DOHH2 (cell line): ENCODE measurements around the gene MMP20.

Experiments used
- H3F3A ChIP-seq: fragments of 200-600 bp; sonication (generic), shearing (Covaris generic); 2 replicates; pipeline ENCODE4 v1.6.0; 2016; ENCODE audit warnings: antibody characterized with exemption, mild to moderate bottlenecking; ENCODE audit not compliant: control insufficient read depth, insufficient read depth
- H3K27ac ChIP-seq: fragments of 200-600 bp; sonication (generic); 2 replicates; pipeline ENCODE4 v1.5.1; 2014; ENCODE audit warnings: low read depth, mild to moderate bottlenecking, low read length, moderate library complexity
- H3K27me3 ChIP-seq: fragments of 200-600 bp; sonication (generic); 2 replicates; pipeline ENCODE4 v1.6.1; 2014; ENCODE audit warnings: mild to moderate bottlenecking, low read length, mixed read lengths; ENCODE audit not compliant: control insufficient read depth
- H3K36me3 ChIP-seq: fragments of 200-600 bp; sonication (generic); 2 replicates; pipeline ENCODE4 v1.6.1; 2014; ENCODE audit warnings: mild to moderate bottlenecking, low read length, moderate library complexity, mixed read lengths; ENCODE audit not compliant: control insufficient read depth
- H3K4me1 ChIP-seq: fragments of 200-600 bp; sonication (generic); 2 replicates; pipeline ENCODE4 v1.6.1; 2014; ENCODE audit warnings: mild to moderate bottlenecking, low read length, mixed read lengths; ENCODE audit not compliant: control insufficient read depth
- H3K4me2 ChIP-seq: fragments of 200-600 bp; sonication (generic); 2 replicates; pipeline ENCODE4 v1.6.0; 2014; ENCODE audit warnings: mild to moderate bottlenecking, low read length, moderate library complexity
- H3K4me3 ChIP-seq: fragments of 200-600 bp; sonication (generic); 2 replicates; pipeline ENCODE4 v1.5.1; 2014; ENCODE audit warnings: mild to moderate bottlenecking, low read length, mixed read lengths
- H3K79me2 ChIP-seq: fragments of 200-600 bp; sonication (generic); 2 replicates; pipeline ENCODE4 v1.6.1; 2014; ENCODE audit warnings: mild to moderate bottlenecking, low read length, mixed read lengths; ENCODE audit not compliant: control insufficient read depth
- H3K9me2 ChIP-seq: fragments of 200-600 bp; sonication (generic); replicated peaks from 2 replicates; pipeline ENCODE4 v1.6.1; 2014; ENCODE audit warnings: mild to moderate bottlenecking, low read length, mixed read lengths; ENCODE audit not compliant: control insufficient read depth
- H3K9me3 ChIP-seq: fragments of 200-600 bp; sonication (generic); 2 replicates; pipeline ENCODE4 v1.6.1; 2014; ENCODE audit warnings: antibody characterized with exemption, low read length, mixed read lengths; ENCODE audit not compliant: control insufficient read depth, insufficient read depth
- H4K20me1 ChIP-seq: fragments of 200-600 bp; sonication (generic); 2 replicates; pipeline ENCODE4 v1.6.0; 2014; ENCODE audit warnings: low read depth, mild to moderate bottlenecking, antibody characterized with exemption, low read length, moderate library complexity; ENCODE audit not compliant: control insufficient read depth, insufficient read depth
- CTCF ChIP-seq: fragments of 200-600 bp; sonication (generic); IDR thresholded peaks from one replicate; pipeline ENCODE4 v1.5.1; 2014; ENCODE audit warnings: antibody characterized with exemption, mild to moderate bottlenecking, low read depth, low read length; ENCODE audit not compliant: poor library complexity, severe bottlenecking
- EZH2phosphoT487 ChIP-seq: fragments of 200-600 bp; sonication (generic); IDR thresholded peaks from 2 replicates; pipeline ENCODE4 v1.6.1; 2017; ENCODE audit warnings: borderline replicate concordance, mild to moderate bottlenecking, antibody characterized with exemption, low read length, moderate library complexity, mixed read lengths

Gene MMP20

GRCh38 chr11:102534261-102534872 is 90.8 kb downstream of the MMP20 start:
- no peaks in the 10 kb centered on the region for H3K36me3 ChIP-seq
- no peak for TF ChIP-seq EZH2phosphoT487
- peak; percentile 64 for TF ChIP-seq CTCF
- peak overlapping the region; percentile 5; the same call in 1 of the 2 replicates for H3K4me2 ChIP-seq
- peaks cover 3% of the 10 kb centered on the region; the same call in 1 of the 2 replicates for H3K9me3 ChIP-seq
- H3K9me2 ChIP-seq: no peaks in the 10 kb centered on the region
- peaks cover 53% of the 10 kb centered on the region for H3K4me1 ChIP-seq
- H3K4me3 ChIP-seq: no peak overlapping the region
- no peak overlapping the region for H3K27ac ChIP-seq
- H4K20me1 ChIP-seq: no peaks in the 10 kb centered on the region
- H3K79me2 ChIP-seq: no peaks in the 10 kb centered on the region
- no peaks in the 10 kb centered on the region for H3K27me3 ChIP-seq
- H3F3A ChIP-seq: no peaks in the 10 kb centered on the region

- Histone ChIP-seq H3K27me3 (no peaks in the 10 kb centered on the region), H3K9me2 (no peaks in the 10 kb centered on the region), H3K27ac (no peak within 1 kb of the TSS), H3K4me1 (peaks cover 23% of the 10 kb centered on the region), H3K79me2 (no peaks in the 10 kb centered on the region), H3F3A (no peaks in the 10 kb centered on the region), H3K36me3 (no peaks in the 10 kb centered on the region), H3K4me2 (peak within 1 kb of the TSS; percentile 59), H3K9me3 (peaks cover 3% of the 10 kb centered on the region; the same call in 1 of the 2 replicates), H3K4me3 (peak within 1 kb of the TSS; percentile 41), H4K20me1 (no peaks in the 10 kb centered on the region)
- no peak for TF ChIP-seq CTCF
- TF ChIP-seq EZH2phosphoT487: no peak
Measured at GRCh38 chr11:102530558-102530957, 94.6 kb downstream of the MMP20 start, which contains the start of gene MMP7. TSS of gene MMP7 (minus strand) at chr11:102530747. CDS start at chr11:102530700, 47 bp downstream.

DNA sequence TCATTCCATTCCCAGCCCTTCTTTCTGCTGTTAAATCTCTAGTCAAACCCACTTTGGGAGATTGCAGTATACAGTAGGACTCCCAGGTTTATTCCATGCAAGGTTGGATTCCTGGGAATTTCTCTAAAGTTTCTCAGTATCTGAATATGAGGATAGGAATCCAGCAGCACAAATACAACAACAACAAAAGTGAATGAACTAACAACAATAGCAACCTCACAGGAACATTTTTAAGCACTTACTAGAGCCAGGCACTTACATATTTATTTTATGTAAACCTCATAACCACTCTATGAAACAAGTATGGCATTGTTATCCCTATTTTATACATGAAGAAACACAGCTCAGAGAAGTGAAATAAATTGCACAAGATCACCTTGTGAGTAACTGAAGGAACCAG is 96.5 kb downstream of the MMP20 start:
- Histone ChIP-seq H3K79me2 (no peaks in the 10 kb centered on the region), H3K4me3 (no peak overlapping the region), H4K20me1 (no peaks in the 10 kb centered on the region), H3K9me3 (no peaks in the 10 kb centered on the region), H3K27ac (no peak overlapping the region), H3K27me3 (no peaks in the 10 kb centered on the region), H3K4me2 (no peak overlapping the region), H3K36me3 (no peaks in the 10 kb centered on the region), H3K4me1 (peaks cover 9% of the 10 kb centered on the region), H3K9me2 (no peaks in the 10 kb centered on the region), H3F3A (no peaks in the 10 kb centered on the region)
- TF ChIP-seq CTCF (no peak), EZH2phosphoT487 (no peak)
